GM15510 (cell line): ENCODE results near the gene LGR5.

Experiments used
- POLR2A ChIP-seq: IDR thresholded peaks from 3 replicates; pipeline ENCODE4 v1.6.1; 2011; ENCODE audit warnings: borderline replicate concordance; ENCODE audit not compliant: insufficient read length; ENCODE audit errors: extremely low read depth

The LGR5 gene

GRCh38 chr12:71626768-71627167 is 187.2 kb downstream of the LGR5 start:
- TF ChIP-seq POLR2A = no peak

GRCh38 chr12:71627438-71628002 is 187.9 kb downstream of the LGR5 start:
- no peak for TF ChIP-seq POLR2A
